Measurements from ENCODE around the gene CD19. TPM values are rescaled to one million over a fixed set of nuclear protein-coding genes. Genes with fewer than 3 reads are reported as not detected.

Gene CD19
- total and polyA plus RNA-seq, 12 donors: 0.26 to 1.8 (median 0.46) TPM; not detected in 2

DNA sequence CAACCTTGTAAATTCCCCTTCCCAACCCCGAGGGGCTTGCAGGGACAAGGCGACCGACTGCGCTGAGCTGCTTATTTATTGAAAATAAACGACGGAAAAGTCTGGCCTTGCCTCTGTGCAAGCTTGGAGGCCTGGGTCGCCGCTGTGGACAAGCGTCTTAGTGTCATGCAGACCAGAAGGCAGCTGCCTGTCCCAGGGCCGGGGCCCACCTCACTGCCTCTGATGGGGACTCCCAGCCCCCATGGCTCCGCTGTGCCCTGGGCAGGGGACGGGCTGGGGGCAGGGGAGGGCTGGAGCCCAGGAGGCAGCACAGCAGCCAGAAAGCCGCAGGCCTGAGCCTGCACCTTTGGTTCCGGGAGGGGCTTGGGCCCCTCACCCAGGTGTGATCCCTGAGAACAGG, 27.4 kb upstream of the CD19 start:
- WGBS, 4 donors: 81 to 88% (median 87%) methylated on average over 4 to 14 of the region's 14 CpGs
- Histone ChIP-seq H3K9me3 (replicated peaks in 1 of 3) (no peaks in the 10 kb centered on the region), H3K27me3 (no peaks in the 10 kb centered on the region), H3K4me3 (no peak overlapping the region), H3K4me1 (replicated peaks in 1 of 2) (no peaks in the 10 kb centered on the region), H3K27ac (no peak overlapping the region), H3K36me3 (replicated peaks in 1 of 2) (peaks cover 0 to 29% of the 10 kb centered on the region in 2 donors)
- DNase-seq: no peak
- TF ChIP-seq POLR2A (IDR thresholded peaks at IDR 0.05): no peak
- TF ChIP-seq, protein P1, sequence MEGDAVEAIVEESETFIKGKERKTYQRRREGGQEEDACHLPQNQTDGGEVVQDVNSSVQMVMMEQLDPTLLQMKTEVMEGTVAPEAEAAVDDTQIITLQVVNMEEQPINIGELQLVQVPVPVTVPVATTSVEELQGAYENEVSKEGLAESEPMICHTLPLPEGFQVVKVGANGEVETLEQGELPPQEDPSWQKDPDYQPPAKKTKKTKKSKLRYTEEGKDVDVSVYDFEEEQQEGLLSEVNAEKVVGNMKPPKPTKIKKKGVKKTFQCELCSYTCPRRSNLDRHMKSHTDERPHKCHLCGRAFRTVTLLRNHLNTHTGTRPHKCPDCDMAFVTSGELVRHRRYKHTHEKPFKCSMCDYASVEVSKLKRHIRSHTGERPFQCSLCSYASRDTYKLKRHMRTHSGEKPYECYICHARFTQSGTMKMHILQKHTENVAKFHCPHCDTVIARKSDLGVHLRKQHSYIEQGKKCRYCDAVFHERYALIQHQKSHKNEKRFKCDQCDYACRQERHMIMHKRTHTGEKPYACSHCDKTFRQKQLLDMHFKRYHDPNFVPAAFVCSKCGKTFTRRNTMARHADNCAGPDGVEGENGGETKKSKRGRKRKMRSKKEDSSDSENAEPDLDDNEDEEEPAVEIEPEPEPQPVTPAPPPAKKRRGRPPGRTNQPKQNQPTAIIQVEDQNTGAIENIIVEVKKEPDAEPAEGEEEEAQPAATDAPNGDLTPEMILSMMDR (IDR thresholded peaks at IDR 0.05): no peak
- intact Hi-C loops (cut with DNase I): no loop called here

DNA sequence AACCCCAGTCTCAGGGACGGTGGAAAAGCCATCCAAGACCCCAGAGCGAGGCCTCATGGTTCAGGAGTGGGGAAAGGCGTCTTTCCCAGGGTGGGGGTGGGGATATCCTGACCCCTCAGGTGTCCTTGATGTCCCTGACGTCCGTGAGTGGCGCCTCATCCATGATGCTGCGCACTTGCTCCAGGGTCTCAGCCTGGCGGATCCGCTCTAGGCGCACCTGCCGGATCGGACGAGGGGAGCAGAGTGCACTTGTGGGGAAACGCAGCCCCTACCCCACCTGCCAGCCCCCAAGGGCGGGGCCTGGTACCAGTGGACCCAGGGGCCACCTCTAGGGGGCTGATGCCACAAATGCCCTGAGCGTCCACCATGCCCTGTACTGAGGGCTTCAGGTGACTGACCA, 26.9 kb upstream of the CD19 start:
- Histone ChIP-seq H3K27ac (no peak overlapping the region), H3K4me1 (replicated peaks in 1 of 2) (no peaks in the 10 kb centered on the region), H3K4me3 (no peak overlapping the region), H3K36me3 (replicated peaks in 1 of 2) (peaks cover 0 to 29% of the 10 kb centered on the region in 2 donors), H3K27me3 (no peaks in the 10 kb centered on the region), H3K9me3 (replicated peaks in 1 of 3) (no peaks in the 10 kb centered on the region)
- TF ChIP-seq, protein P1 (IDR thresholded peaks at IDR 0.05): no peak
- no peak for TF ChIP-seq POLR2A (IDR thresholded peaks at IDR 0.05)
- intact Hi-C loops (cut with DNase I): no loop called here
- DNase-seq: no peak
- WGBS, 4 donors: 83 to 94% (median 91%) methylated on average over 4 to 16 of the region's 16 CpGs; no CpG with 5 or more reads in 1 of the 4 donors

DNA sequence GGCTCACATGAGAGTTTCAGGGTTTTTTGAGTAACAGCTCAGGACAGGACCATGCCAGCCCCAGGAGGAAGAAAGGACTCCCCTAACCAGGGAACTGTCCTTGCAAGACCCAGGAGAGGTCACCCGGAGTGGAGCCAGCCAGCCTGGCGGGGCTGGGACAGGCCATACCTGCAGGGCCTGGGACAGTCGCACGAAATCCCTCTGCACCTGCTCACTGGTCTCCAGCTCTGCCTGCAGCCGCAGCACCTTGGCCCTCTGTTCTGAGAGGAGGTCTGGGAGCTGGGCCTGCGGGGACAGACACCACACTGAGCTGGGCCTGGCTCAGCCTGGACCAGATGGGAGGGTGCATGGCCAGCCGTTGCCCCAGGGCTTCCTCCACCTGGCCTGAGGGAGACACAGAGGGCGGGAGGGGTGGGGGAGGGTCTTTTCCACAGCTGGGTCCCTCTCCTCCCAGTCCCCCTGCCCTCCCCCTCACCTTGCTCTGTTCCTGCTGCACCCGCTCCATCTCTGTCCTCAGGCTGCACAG, 26.5 kb upstream of the CD19 start:
- Histone ChIP-seq H3K9me3 (replicated peaks in 1 of 3) (no peaks in the 10 kb centered on the region), H3K36me3 (replicated peaks in 1 of 2) (peaks cover 0 to 29% of the 10 kb centered on the region in 2 donors), H3K4me1 (replicated peaks in 1 of 2) (no peaks in the 10 kb centered on the region)

DNA sequence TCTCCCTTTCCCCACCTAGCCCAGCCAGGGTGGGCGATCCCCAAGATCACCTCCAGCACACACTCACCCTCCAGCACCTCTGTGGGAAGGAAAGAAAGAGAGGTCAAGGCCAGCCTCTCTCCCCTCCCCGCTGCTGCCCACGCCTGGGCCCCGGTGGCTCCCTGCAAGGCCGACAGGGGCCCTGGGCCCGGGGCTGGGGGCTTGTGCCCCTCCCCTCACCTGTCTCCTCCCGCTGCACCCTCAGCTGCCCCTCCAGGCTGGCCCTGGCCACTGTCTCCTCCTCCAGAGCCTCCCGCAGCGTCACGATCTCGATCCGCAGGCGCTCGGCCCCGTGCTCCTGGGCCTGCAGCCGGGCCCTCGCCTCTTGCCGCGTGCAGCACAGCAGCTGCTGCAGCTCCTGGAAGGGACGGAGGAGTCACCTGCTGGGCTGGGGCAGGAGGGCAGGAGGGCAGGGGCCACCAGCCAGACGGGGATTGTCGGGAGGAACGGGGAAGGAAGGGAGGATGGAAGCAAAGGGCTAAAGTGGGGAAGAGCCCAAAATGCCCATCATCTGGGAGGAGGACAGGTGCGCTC, 25.9 kb upstream of the CD19 start:
- DNase-seq: no peak
- Histone ChIP-seq H3K4me1 (replicated peaks in 1 of 2) (no peaks in the 10 kb centered on the region), H3K9me3 (replicated peaks in 1 of 3) (no peaks in the 10 kb centered on the region), H3K36me3 (replicated peaks in 1 of 2) (peaks cover 0 to 34% of the 10 kb centered on the region in 2 donors), H3K27ac (no peak overlapping the region), H3K27me3 (no peaks in the 10 kb centered on the region), H3K4me3 (no peak overlapping the region)
- WGBS, 4 donors: 70 to 83% (median 78%) methylated on average over 22 to 24 of the region's 24 CpGs
- TF ChIP-seq POLR2A (IDR thresholded peaks at IDR 0.05): no peak
- TF ChIP-seq, protein P1 (IDR thresholded peaks at IDR 0.05): no peak
- intact Hi-C loops (cut with DNase I): no loop called here

More for the DNA sequence above, 26.5 kb upstream of the CD19 start:
- Histone ChIP-seq H3K27me3 (no peaks in the 10 kb centered on the region), H3K27ac (no peak overlapping the region), H3K4me3 (no peak overlapping the region)
- intact Hi-C loops (cut with DNase I): no loop called here
- no peak for TF ChIP-seq POLR2A (IDR thresholded peaks at IDR 0.05)
- TF ChIP-seq, protein P1 (IDR thresholded peaks at IDR 0.05): no peak
- DNase-seq: no peak
- 87 to 95% (median 89%) methylated on average over 3 to 9 of the region's 9 CpGs for WGBS, 4 donors

Measured in adrenal gland (tissue), 12 donors.